K562 treated with DMSO at 1 percent for 24 hours (cell line): ENCODE measurements around the gene COQ8B. TPM values are rescaled to one million over a fixed set of nuclear protein-coding genes. Genes with fewer than 3 reads are reported as not detected.

Experiments
- total RNA-seq: library from RNA; unstranded; fragments of 300-600 nt; gene quantifications from 2 replicates; pipeline ENCODE4 v1.2.3, GENCODE V29; 2022; ENCODE audit warnings: low read depth; ENCODE audit not compliant: insufficient read depth

COQ8B gene
- 36.8 and 37.2 TPM in 2 replicates for total RNA-seq

DNA sequence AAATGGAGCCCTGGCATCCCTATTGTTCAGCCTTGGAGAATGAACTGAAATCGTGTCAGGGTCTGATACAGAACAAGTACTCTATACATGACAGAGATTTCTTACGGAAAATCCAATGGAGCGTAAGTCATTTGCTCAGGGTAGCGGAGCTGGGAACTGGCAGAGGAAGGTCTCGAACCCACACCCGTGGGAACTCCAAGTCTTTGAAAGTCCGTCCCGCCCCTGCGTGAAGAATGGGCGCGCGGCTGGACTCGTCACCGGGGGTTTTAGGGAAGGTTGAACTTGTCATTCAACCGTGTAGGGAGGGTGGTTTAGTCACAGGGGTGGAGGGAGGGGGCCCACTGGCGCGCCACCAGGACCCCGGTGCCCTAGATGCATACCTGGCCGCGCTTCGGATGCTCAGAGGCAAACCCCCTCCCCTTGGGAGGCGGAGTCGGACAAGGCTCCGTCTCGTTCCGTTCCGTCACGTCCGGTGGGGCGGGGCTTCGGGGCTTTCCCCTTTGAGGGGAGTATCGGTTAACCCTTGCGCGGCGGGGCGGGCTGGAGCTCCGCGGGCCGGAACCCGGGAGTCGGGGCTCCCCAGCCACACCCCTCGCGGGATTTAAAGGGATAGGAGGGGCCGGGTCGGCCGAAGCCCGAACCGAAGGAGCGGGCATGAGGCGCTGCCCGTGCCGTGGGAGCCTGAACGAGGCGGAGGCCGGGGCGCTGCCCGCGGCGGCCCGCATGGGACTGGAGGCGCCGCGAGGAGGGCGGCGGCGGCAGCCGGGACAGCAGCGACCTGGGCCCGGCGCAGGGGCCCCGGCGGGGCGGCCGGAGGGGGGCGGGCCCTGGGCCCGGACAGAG is at the start of gene COQ8B, which contains the start of gene ITPKC:
COQ8B (minus strand) TSS at position 405 of the 843 bp plus-strand sequence. CDS start 2,254 bp downstream, outside the sequence.
ITPKC (plus strand) TSS at position 631 of the 843 bp plus-strand sequence; CDS start at position 655, 24 bp downstream.

DNA sequence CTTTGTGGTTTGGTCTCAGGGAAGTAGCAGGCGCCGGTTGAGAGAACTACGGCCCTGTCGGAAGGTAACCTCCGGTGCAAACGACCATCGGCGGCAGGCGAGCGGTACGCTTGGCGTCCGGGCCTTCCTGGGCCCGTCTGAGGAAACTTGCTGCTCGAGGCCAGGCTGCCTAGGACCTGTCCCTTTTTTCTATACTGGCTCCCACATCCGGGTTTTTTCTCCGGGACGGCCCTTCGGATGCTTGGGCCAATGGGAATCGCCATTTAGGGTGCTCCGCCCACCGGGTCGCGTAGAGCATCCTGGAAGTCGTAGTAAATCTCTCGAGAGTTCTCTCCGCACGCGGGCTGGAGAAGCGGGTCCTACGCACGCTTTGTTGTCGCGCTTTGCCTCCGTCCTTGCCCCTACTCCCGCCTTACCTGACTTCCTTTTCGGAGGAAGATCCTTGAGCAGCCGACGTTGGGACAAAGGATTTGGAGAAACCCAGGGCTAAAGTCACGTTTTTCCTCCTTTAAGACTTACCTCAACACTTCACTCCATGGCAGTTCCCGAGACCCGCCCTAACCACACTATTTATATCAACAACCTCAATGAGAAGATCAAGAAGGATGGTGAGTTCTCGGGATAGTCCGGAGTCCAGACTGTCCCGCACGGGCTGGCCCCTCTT is 34.3 kb upstream of the COQ8B start, which contains the start of gene SNRPA:
SNRPA (plus strand) TSS at position 330 of the 664 bp plus-strand sequence; CDS start at position 536, 206 bp downstream.

DNA sequence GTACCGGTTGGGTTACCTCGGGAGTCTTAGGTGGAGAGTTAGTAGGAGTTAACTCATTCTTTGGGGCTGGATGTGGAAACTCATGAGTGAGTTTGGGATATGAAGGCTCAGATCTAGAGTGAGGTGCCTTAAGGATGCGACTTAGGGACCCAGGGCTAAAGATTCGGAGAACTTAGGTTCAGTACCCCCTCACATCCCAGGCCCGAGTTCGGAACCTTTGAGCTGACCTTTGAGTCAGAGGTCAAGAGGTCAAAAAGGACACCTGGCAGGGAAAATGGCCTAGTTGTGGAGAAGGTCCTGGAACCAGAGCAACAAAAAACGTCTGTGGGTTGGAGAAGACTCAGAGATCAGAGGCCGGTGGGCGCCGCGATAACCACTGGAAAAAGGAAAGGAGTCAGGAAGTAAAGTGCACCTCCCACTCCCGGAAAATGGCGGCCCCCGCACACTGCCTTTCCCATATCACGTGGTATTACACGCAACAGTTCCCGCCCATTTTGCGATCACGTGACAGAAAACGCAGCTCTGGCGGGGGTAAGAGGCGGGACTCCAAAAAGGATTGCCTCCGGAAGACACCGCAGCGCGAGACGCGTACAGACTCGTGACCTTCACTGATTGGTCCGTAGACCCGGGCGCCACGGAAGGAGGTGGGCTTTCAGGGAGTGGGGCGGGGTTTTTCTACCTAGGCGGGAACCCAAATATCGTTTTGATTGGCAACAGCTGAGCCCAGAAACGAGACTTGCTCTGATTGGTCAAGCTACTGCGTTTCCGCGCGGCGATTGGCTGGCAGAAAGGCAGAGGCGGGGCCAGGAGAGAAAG is 33.6 kb upstream of the COQ8B start, which contains the start of gene ACTMAP:
ACTMAP (minus strand) TSS at position 420 of the 816 bp plus-strand sequence. CDS start 674 bp downstream, outside the sequence.

DNA sequence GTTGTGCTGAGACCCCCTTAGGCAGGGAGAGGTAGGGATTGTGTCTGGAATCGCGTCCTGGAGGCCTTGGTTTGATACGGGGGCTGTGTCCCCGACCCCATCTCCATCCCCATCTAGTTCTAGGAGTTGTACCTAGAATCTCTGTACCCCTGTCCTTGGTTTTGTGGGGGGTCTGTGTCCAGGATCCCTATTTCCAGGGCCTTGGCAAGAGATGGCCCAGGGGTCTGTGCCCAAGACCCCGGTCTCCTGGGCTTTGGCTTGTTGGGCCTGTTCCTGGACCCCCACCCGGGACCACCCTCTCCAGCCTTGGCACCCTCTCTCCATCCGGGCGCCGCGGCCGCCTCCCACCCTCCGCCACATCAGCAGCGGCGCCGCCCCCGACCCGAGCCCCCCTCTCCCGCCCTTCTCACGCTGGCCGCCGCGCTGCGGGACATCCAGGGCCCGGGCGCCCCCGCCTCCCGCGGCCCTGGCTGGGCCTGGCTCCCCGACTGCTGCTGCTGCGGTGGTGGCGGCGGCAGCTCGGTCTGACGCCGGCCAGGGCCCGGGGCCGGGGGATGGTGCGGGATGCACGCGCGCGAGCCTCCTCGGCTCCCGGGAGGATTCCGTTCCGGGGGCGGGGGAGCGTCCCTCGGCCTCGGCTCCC is 26.5 kb downstream of the COQ8B start, which contains the start of gene NUMBL:
NUMBL (minus strand) TSS at position 602 of the 643 bp plus-strand sequence; CDS start at position 434, 168 bp downstream.

Other genes starting within 250 kb of the COQ8B start
- 3.8 and 4.5 TPM in 2 replicates for gene SPTBN4, start 249.9 kb downstream of the COQ8B start, total RNA-seq
- gene SHKBP1, start 140.0 kb downstream of the COQ8B start, total RNA-seq, result 124 and 131 TPM in 2 replicates
- 251 and 283 TPM in 2 replicates for gene LTBP4, start 115.5 kb downstream of the COQ8B start, total RNA-seq
- 25.7 and 32.9 TPM in 2 replicates for gene NUMBL, start 26.2 kb downstream of the COQ8B start, total RNA-seq
- gene ITPKC, start 226 bp upstream of the COQ8B start, total RNA-seq, result 15.2 and 17.1 TPM in 2 replicates
- gene ACTMAP, start 33.6 kb upstream of the COQ8B start, total RNA-seq, result 19.6 and 19.7 TPM in 2 replicates
- 86.7 and 91.4 TPM in 2 replicates for gene SNRPA, start 34.3 kb upstream of the COQ8B start, total RNA-seq
- not detected in 2 replicates for gene MIA, start 58.6 kb upstream of the COQ8B start, total RNA-seq
- gene RAB4B, start 61.4 kb upstream of the COQ8B start, total RNA-seq, result 57.1 and 59.4 TPM in 2 replicates
- gene EGLN2, start 82.3 kb upstream of the COQ8B start, total RNA-seq, result 124 and 143 TPM in 2 replicates
- not detected in 2 replicates for gene CYP2A6, start 133.6 kb upstream of the COQ8B start, total RNA-seq
- gene CYP2A7, start 165.3 kb upstream of the COQ8B start, total RNA-seq, result not detected in 2 replicates